IMR-90 (cell line): ENCODE results near the gene CHD6. TPM values are rescaled to one million over a fixed set of nuclear protein-coding genes. Genes with fewer than 3 reads are reported as not detected.

Source experiments
- ATAC-seq: fragments of 200-7000 bp; cut with Tn5 transposase; 2 replicates; pipeline ENCODE4 v1.9.1; 2020; ENCODE audit warnings: low read depth, mild to moderate bottlenecking, moderate library complexity
- BruUV-seq: library from RNA; stranded (reverse); fragments of 400-500 nt; replicated peaks from 2 replicates; lab custom pipeline; 2021; lab: Mats Ljungman, UMichigan
- CTCF ChIA-PET: fragments of 300-600 bp; formaldehyde crosslinking; extraction: SDS; loops from one replicate; lab custom pipeline; 2021; ENCODE audit warnings: antibody characterized with exemption; lab: Yijun Ruan, JAX
- POLR2A ChIA-PET: fragments of 300-600 bp; sonication (Branson Sonifier 250); formaldehyde crosslinking; loops from one replicate; lab custom pipeline; 2022; ENCODE audit warnings: antibody characterized with exemption; ENCODE audit not compliant: unreplicated experiment; lab: Charles Lee
- DNase-seq: peaks from one replicate; pipeline ENCODE4 v3.0.0; 2013
- H2AFZ ChIP-seq: replicated peaks from 2 replicates; pipeline ENCODE3; 2013; ENCODE audit warnings: low read length, mild to moderate bottlenecking; ENCODE audit not compliant: poor library complexity
- H2AK5ac ChIP-seq: 2 replicates; pipeline ENCODE4 v1.6.1; 2013; ENCODE audit warnings: low read depth, low read length, inconsistent platforms
- H2AK9ac ChIP-seq: replicated peaks from 2 replicates; pipeline ENCODE3; 2013; ENCODE audit warnings: mild to moderate bottlenecking, low read depth, low read length, moderate library complexity; ENCODE audit not compliant: poor library complexity
- H2BK120ac ChIP-seq: 2 replicates; pipeline ENCODE4 v1.6.1; 2013; ENCODE audit warnings: low read depth, low read length, inconsistent platforms
- H2BK15ac ChIP-seq: 3 replicates; pipeline ENCODE4 v1.6.1; 2013; ENCODE audit warnings: low read depth, low read length, inconsistent platforms
- H2BK20ac ChIP-seq: 2 replicates; pipeline ENCODE4 v1.6.1; 2013; ENCODE audit warnings: low read depth, mild to moderate bottlenecking, inconsistent platforms, low read length, moderate library complexity
- H2BK5ac ChIP-seq: 2 replicates; pipeline ENCODE4 v1.6.1; 2013; ENCODE audit warnings: mild to moderate bottlenecking, low read depth, low read length, inconsistent platforms; ENCODE audit not compliant: poor library complexity, severe bottlenecking
- H3K14ac ChIP-seq: replicated peaks from 2 replicates; pipeline ENCODE4 v1.6.1; 2013; ENCODE audit warnings: low read depth, low read length, inconsistent platforms
- H3K18ac ChIP-seq: 2 replicates; pipeline ENCODE4 v1.6.1; 2013; ENCODE audit warnings: low read depth, low read length, control low read depth
- H3K23ac ChIP-seq: 2 replicates; pipeline ENCODE4 v1.6.1; 2013; ENCODE audit warnings: low read depth, low read length, inconsistent platforms
- H3K27ac ChIP-seq: 2 replicates; pipeline ENCODE4 v1.5.1; 2013; ENCODE audit warnings: mild to moderate bottlenecking, control low read depth, low read length; ENCODE audit not compliant: insufficient read depth
- H3K27me3 ChIP-seq: 2 replicates; pipeline ENCODE4 v1.6.1; 2013; ENCODE audit warnings: low read length; ENCODE audit not compliant: control insufficient read depth, insufficient read depth
- H3K36me3 ChIP-seq: 2 replicates; pipeline ENCODE4 v1.6.1; 2013; ENCODE audit warnings: low read length, mixed read lengths; ENCODE audit not compliant: control insufficient read depth, insufficient read depth
- H3K4ac ChIP-seq: 2 replicates; pipeline ENCODE4 v1.6.1; 2013; ENCODE audit warnings: low read depth, low read length, inconsistent platforms
- H3K4me1 ChIP-seq: 2 replicates; pipeline ENCODE4 v1.6.1; 2013; ENCODE audit warnings: low read length, mixed read lengths; ENCODE audit not compliant: control insufficient read depth, insufficient read depth
- H3K4me2 ChIP-seq: 2 replicates; pipeline ENCODE4 v1.6.1; 2013; ENCODE audit warnings: low read depth, mild to moderate bottlenecking, control low read depth, low read length, moderate library complexity
- H3K4me3 ChIP-seq: 2 replicates; pipeline ENCODE4 v1.5.1; 2013; ENCODE audit warnings: low read depth, mild to moderate bottlenecking, control low read depth, low read length, moderate library complexity; ENCODE audit not compliant: insufficient read depth
- H3K56ac ChIP-seq: 2 replicates; pipeline ENCODE4 v1.6.1; 2013; ENCODE audit warnings: low read length, inconsistent platforms; ENCODE audit not compliant: insufficient read depth; ENCODE audit errors: extremely low read depth
- H3K79me1 ChIP-seq, 2 experiments: 2 replicates each; pipeline ENCODE4 v1.6.1; 2013; ENCODE audit warnings: low read length in 2 of 2, inconsistent platforms in 1 of 2, low read depth in 1 of 2
- H3K9ac ChIP-seq: 2 replicates; pipeline ENCODE4 v1.6.1; 2013; ENCODE audit warnings: low read depth, low read length, control low read depth
- H3K9me1 ChIP-seq: 2 replicates; pipeline ENCODE4 v1.6.1; 2013; ENCODE audit warnings: low read length, inconsistent platforms; ENCODE audit not compliant: insufficient read depth
- H3K9me3 ChIP-seq: 2 replicates; pipeline ENCODE4 v1.6.1; 2013; ENCODE audit warnings: low read length; ENCODE audit not compliant: control insufficient read depth, insufficient read depth
- H4K20me1 ChIP-seq: 2 replicates; pipeline ENCODE4 v1.6.1; 2013; ENCODE audit warnings: low read length, inconsistent platforms; ENCODE audit not compliant: insufficient read depth
- H4K5ac ChIP-seq: 2 replicates; pipeline ENCODE4 v1.6.1; 2013; ENCODE audit warnings: mild to moderate bottlenecking, low read depth, low read length, control low read depth
- H4K8ac ChIP-seq, 2 experiments: 2 replicates each; pipeline ENCODE4 v1.6.1; 2013; ENCODE audit warnings: low read depth in 2 of 2, low read length in 2 of 2, control low read depth in 1 of 2, inconsistent platforms in 1 of 2
- H4K91ac ChIP-seq: 2 replicates; pipeline ENCODE4 v1.6.1; 2013; ENCODE audit warnings: low read depth, low read length, inconsistent platforms; ENCODE audit not compliant: insufficient read depth
- BHLHE40 ChIP-seq: fragments of 150-350 bp; IDR thresholded peaks from 2 replicates; pipeline ENCODE4 v1.6.1; 2016; ENCODE audit warnings: mild to moderate bottlenecking, low read depth, low read length
- CHD1 ChIP-seq: IDR thresholded peaks from 2 replicates; pipeline ENCODE4 v1.6.1; 2012; ENCODE audit warnings: low read depth, low read length, improper control_type of control experiment
- FOS ChIP-seq: fragments of 150-350 bp; IDR thresholded peaks from 2 replicates; pipeline ENCODE4 v1.6.1; 2016; ENCODE audit warnings: low read depth, low read length
- MAZ ChIP-seq: IDR thresholded peaks from 2 replicates; pipeline ENCODE4 v1.6.1; 2012; ENCODE audit warnings: low read depth, mild to moderate bottlenecking, low read length, improper control_type of control experiment, moderate library complexity, borderline replicate concordance
- NFE2L2 ChIP-seq: fragments of 150-350 bp; IDR thresholded peaks from 2 replicates; pipeline ENCODE4 v1.6.1; 2016; ENCODE audit warnings: low read depth, mild to moderate bottlenecking, low read length
- POLR2A ChIP-seq: IDR thresholded peaks from 2 replicates; pipeline ENCODE4 v1.6.1; 2012; ENCODE audit warnings: mild to moderate bottlenecking, low read depth, low read length
- RCOR1 ChIP-seq: IDR thresholded peaks from 2 replicates; pipeline ENCODE4 v1.6.1; 2012; ENCODE audit warnings: mild to moderate bottlenecking, low read length, improper control_type of control experiment; ENCODE audit not compliant: insufficient replicate concordance
- RFX5 ChIP-seq: IDR thresholded peaks from 2 replicates; pipeline ENCODE4 v1.8.0; 2012; ENCODE audit warnings: low read depth, mild to moderate bottlenecking, low read length, moderate library complexity
- SMC3 ChIP-seq: fragments of 150-350 bp; IDR thresholded peaks from 2 replicates; pipeline ENCODE4 v1.6.1; 2016; ENCODE audit warnings: low read depth, mild to moderate bottlenecking, antibody characterized with exemption, low read length, moderate library complexity
- WGBS, 2 experiments: methylation state at CpG; one replicate each; pipeline versions ENCODE4 v1.1.5 to v1.1.7; 2013; ENCODE audit warnings: missing lambda C conversion rate in 2 of 2; ENCODE audit not compliant: insufficient read length in 1 of 2; ENCODE audit errors: extremely low coverage in 2 of 2; 5-methylcytosine and 5-hydroxymethylcytosine counted together
- dilution Hi-C: fragments of 300-500 bp; cut with HindIII; formaldehyde crosslinking; loops from one replicate; pipeline ENCODE4 v1.14.3; 2018; ENCODE audit warnings: low sequenced_read_pairs; ENCODE audit not compliant: unreplicated experiment
- in situ Hi-C: fragments of 300-500 bp; cut with MboI; formaldehyde crosslinking; loops from 3 replicates; pipeline ENCODE4 v1.14.3; 2019; ENCODE audit warnings: low sequenced_read_pairs, inconsistent platforms, mixed read lengths
- intact Hi-C: fragments of 100-400 bp; cut with micrococcal nuclease; formaldehyde crosslinking; loops from 2 replicates; pipeline ENCODE4 v1.10.0; 2022
- polyA plus RNA-seq, 3 experiments: library from polyadenylated mRNA; depleted of rRNA; stranded (reverse); fragments of >200 nt; gene quantifications; 2 replicates each; pipeline ENCODE4 v1.2.3, GENCODE V29; 2012; ENCODE audit warnings: low replicate concordance in 1 of 3
- total RNA-seq: library from RNA; depleted of rRNA; stranded (reverse); fragments of >200 nt; gene quantifications from 2 replicates; pipeline ENCODE4 v1.2.3, GENCODE V29; 2012
- TF ChIP-seq, protein P1 (sequence below): conservative IDR thresholded peaks from 2 replicates; pipeline ENCODE4 v1.5.1; 2012; ENCODE audit warnings: mild to moderate bottlenecking, low read depth, low read length, improper control_type of control experiment
- TF ChIP-seq, protein P2 (sequence below): fragments of 150-350 bp; IDR thresholded peaks from 2 replicates; pipeline ENCODE4 v1.6.1; 2017; ENCODE audit warnings: mild to moderate bottlenecking, antibody characterized with exemption, low read length, low read depth

The CHD6 gene
- total and polyA plus RNA-seq, 2 of the 4 experiments (the other 2 are of a cell fraction), result 8.8 to 26.7 TPM

GRCh38 chr20:41413169-41413568 lies 205.0 kb downstream of the CHD6 start:
- intact Hi-C loops, result loop anchor here (10.0 kb wide), 1 partner anchor 178 kb away; no protein-coding TSS in a partner anchor

More at GRCh38 chr20:41413169-41413568, 205.0 kb downstream of the CHD6 start:
- no peak overlapping the region for H3K56ac ChIP-seq
- no peak overlapping the region for H3K14ac ChIP-seq
- DNase-seq (no peak), ATAC-seq (no peak)
- H2BK20ac ChIP-seq, result no peak overlapping the region
- H3K4me3 ChIP-seq, result no peak overlapping the region
- H3K27me3 ChIP-seq, result no peaks in the 10 kb centered on the region
- in situ Hi-C loops, result no loop called here
- no peak for TF ChIP-seq FOS
- TF ChIP-seq, protein P1, sequence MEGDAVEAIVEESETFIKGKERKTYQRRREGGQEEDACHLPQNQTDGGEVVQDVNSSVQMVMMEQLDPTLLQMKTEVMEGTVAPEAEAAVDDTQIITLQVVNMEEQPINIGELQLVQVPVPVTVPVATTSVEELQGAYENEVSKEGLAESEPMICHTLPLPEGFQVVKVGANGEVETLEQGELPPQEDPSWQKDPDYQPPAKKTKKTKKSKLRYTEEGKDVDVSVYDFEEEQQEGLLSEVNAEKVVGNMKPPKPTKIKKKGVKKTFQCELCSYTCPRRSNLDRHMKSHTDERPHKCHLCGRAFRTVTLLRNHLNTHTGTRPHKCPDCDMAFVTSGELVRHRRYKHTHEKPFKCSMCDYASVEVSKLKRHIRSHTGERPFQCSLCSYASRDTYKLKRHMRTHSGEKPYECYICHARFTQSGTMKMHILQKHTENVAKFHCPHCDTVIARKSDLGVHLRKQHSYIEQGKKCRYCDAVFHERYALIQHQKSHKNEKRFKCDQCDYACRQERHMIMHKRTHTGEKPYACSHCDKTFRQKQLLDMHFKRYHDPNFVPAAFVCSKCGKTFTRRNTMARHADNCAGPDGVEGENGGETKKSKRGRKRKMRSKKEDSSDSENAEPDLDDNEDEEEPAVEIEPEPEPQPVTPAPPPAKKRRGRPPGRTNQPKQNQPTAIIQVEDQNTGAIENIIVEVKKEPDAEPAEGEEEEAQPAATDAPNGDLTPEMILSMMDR, result no peak
- no peak for TF ChIP-seq NFE2L2
- TF ChIP-seq BHLHE40, result no peak
- TF ChIP-seq, protein P2, sequence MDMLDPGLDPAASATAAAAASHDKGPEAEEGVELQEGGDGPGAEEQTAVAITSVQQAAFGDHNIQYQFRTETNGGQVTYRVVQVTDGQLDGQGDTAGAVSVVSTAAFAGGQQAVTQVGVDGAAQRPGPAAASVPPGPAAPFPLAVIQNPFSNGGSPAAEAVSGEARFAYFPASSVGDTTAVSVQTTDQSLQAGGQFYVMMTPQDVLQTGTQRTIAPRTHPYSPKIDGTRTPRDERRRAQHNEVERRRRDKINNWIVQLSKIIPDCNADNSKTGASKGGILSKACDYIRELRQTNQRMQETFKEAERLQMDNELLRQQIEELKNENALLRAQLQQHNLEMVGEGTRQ, result no peak
- no peak for TF ChIP-seq RCOR1
- TF ChIP-seq POLR2A, result no peak
- TF ChIP-seq RFX5, result no peak
- TF ChIP-seq SMC3, result no peak
- no peak for TF ChIP-seq MAZ
- TF ChIP-seq CHD1, result no peak
- H3K36me3 ChIP-seq, result peaks cover 61% of the 10 kb centered on the region
- no peaks in the 10 kb centered on the region for H3K79me1 ChIP-seq
- no peak overlapping the region for H3K23ac ChIP-seq
- no peak overlapping the region for H4K5ac ChIP-seq
- POLR2A ChIA-PET, result no interaction called here
- no peaks in the 10 kb centered on the region for H3K9me3 ChIP-seq
- no peak overlapping the region for H3K18ac ChIP-seq
- H4K8ac ChIP-seq, result no peak overlapping the region
- H3K4me1 ChIP-seq, result no peaks in the 10 kb centered on the region
- no peak overlapping the region for H2AFZ ChIP-seq
- no peak overlapping the region for H2AK9ac ChIP-seq
- no TSS peak for BruUV-seq
- H3K9ac ChIP-seq, result no peak overlapping the region
- H3K27ac ChIP-seq, result no peak overlapping the region
- H2BK5ac ChIP-seq, result no peak overlapping the region
- CTCF ChIA-PET, result interaction anchor here (1.0 kb wide), 1 partner anchor 240 kb away, joined by 3 read pairs; no protein-coding TSS in a partner anchor
- WGBS, 2 experiments, result 94% methylated on average over 3 of the region's 5 CpGs; no CpG with 5 or more reads in 1 of the 2 experiments
- H3K4ac ChIP-seq, result no peak overlapping the region
- dilution Hi-C loops, result no loop called here
- H2AK5ac ChIP-seq, result no peak overlapping the region
- H2BK120ac ChIP-seq, result no peak overlapping the region
- H3K9me1 ChIP-seq, result no peaks in the 10 kb centered on the region
- no peak overlapping the region for H3K4me2 ChIP-seq
- H2BK15ac ChIP-seq, result no peak overlapping the region
- H4K91ac ChIP-seq, result no peak overlapping the region
- H4K20me1 ChIP-seq, result no peaks in the 10 kb centered on the region
